HG03520 (cell line): Measurements from ENCODE around the gene NCDN.
A peak's percentile ranks its signal among the peaks of the same experiment; 100 is the strongest.
"Not testable (repeated sequence)": the region's sequence is repeated elsewhere in the genome, so short reads cannot be mapped to it uniquely, and the experiment has no call there.

ENCODE experiments used
- ATAC-seq: cut with Tn5 transposase; IDR thresholded peaks from one replicate; pipeline ENCODE4 v1.9.1; 2021; ENCODE audit warnings: mild to moderate bottlenecking, moderate library complexity; ENCODE audit not compliant: unreplicated experiment

The NCDN gene

GRCh38 chr1:35568975-35569395, 11.4 kb downstream of the NCDN start:
- ATAC-seq: no peak

GRCh38 chr1:35569936-35570335, 12.3 kb downstream of the NCDN start:
- ATAC-seq: no peak

GRCh38 chr1:35570589-35571137, 13.1 kb downstream of the NCDN start:
- ATAC-seq: no peak

- ATAC-seq: no peak
Observed at GRCh38 chr1:35571263-35571662, 13.7 kb downstream of the NCDN start.

- no peak for ATAC-seq
Observed at GRCh38 chr1:35572296-35572695, 14.7 kb downstream of the NCDN start.

GRCh38 chr1:35573198-35574124, 15.9 kb downstream of the NCDN start, which contains the start of gene TFAP2E:
TFAP2E (plus strand) TSS chr1:35573314; CDS start chr1:35573578, 264 bp downstream.
- no peak for ATAC-seq

- ATAC-seq: no peak
Observed at GRCh38 chr1:35574125-35574654, 16.6 kb downstream of the NCDN start.

- no peak for ATAC-seq
Observed at GRCh38 chr1:35574655-35575415, 17.2 kb downstream of the NCDN start.

GRCh38 chr1:35575416-35575958, 17.9 kb downstream of the NCDN start:
- ATAC-seq: no peak

GRCh38 chr1:35576061-35576765, 18.6 kb downstream of the NCDN start:
- ATAC-seq: no peak

- not testable (repeated sequence) for ATAC-seq
Observed at GRCh38 chr1:35576766-35577070, 19.1 kb downstream of the NCDN start.

GRCh38 chr1:35577071-35577998, 19.7 kb downstream of the NCDN start:
- peak; percentile 51 for ATAC-seq

GRCh38 chr1:35580949-35581388, 23.4 kb downstream of the NCDN start:
- ATAC-seq: no peak

GRCh38 chr1:35581621-35582020, 24.0 kb downstream of the NCDN start:
- not testable (repeated sequence) for ATAC-seq

GRCh38 chr1:35585281-35585680, 27.7 kb downstream of the NCDN start:
- ATAC-seq: no peak

- not testable (repeated sequence) for ATAC-seq
Observed at GRCh38 chr1:35585805-35586204, 28.2 kb downstream of the NCDN start.

GRCh38 chr1:35586808-35587207, 29.2 kb downstream of the NCDN start:
- no peak for ATAC-seq

GRCh38 chr1:35587736-35588135, 30.1 kb downstream of the NCDN start:
- no peak for ATAC-seq

- ATAC-seq: no peak
Observed at GRCh38 chr1:35588197-35588910, 30.8 kb downstream of the NCDN start.
